H1 (cell line): ENCODE results near the gene TNFSF12. TPM values are rescaled to one million over a fixed set of nuclear protein-coding genes. Genes with fewer than 3 reads are reported as not detected.

Source experiments
- CTCF ChIA-PET: fragments of 300-600 bp; sonication (Branson Sonifier 250); formaldehyde crosslinking; loops from one replicate; lab custom pipeline; 2021; ENCODE audit not compliant: partially characterized antibody; lab: Charles Lee
- POLR2A ChIA-PET: fragments of 300-600 bp; sonication (Branson Sonifier 250); formaldehyde crosslinking; loops from one replicate; lab custom pipeline; 2021; ENCODE audit warnings: inconsistent platforms; ENCODE audit not compliant: partially characterized antibody; lab: Charles Lee
- DNase-seq, 2 experiments: peaks; one replicate each; pipeline versions ENCODE4 v3.0.0 to v3.0.0-alpha.2; 2010 to 2022; ENCODE audit warnings: low spot score in 2 of 2, low read depth in 1 of 2, mixed read lengths in 1 of 2
- FAIRE-seq: peaks from 2 replicates; lab custom pipeline; 2011; peaks lifted over from hg19 to GRCh38; lab: Jason Lieb, UNC
- H2AFZ ChIP-seq: 2 replicates; pipeline ENCODE4 v1.8.1; 2012; ENCODE audit warnings: low read length, inconsistent platforms
- H2AK5ac ChIP-seq: 2 replicates; pipeline ENCODE4 v1.6.1; 2013; ENCODE audit warnings: low read depth, low read length
- H2BK120ac ChIP-seq: replicated peaks from 2 replicates; pipeline ENCODE3; 2013; ENCODE audit warnings: low read depth, low read length, inconsistent platforms
- H2BK12ac ChIP-seq: 2 replicates; pipeline ENCODE4 v1.6.1; 2013; ENCODE audit warnings: low read depth, low read length
- H2BK15ac ChIP-seq: 2 replicates; pipeline ENCODE4 v1.6.1; 2013; ENCODE audit warnings: low read length
- H2BK20ac ChIP-seq: 2 replicates; pipeline ENCODE4 v1.6.1; 2013; ENCODE audit warnings: low read length
- H2BK5ac ChIP-seq: 2 replicates; pipeline ENCODE4 v1.6.1; 2013; ENCODE audit warnings: low read depth, low read length
- H3K14ac ChIP-seq: 2 replicates; pipeline ENCODE4 v1.6.1; 2013; ENCODE audit warnings: inconsistent platforms; ENCODE audit not compliant: insufficient read length
- H3K18ac ChIP-seq: 2 replicates; pipeline ENCODE4 v1.6.1; 2013; ENCODE audit warnings: low read length; ENCODE audit errors: extremely low read depth
- H3K23ac ChIP-seq: 2 replicates; pipeline ENCODE4 v1.6.1; 2013; ENCODE audit warnings: inconsistent platforms; ENCODE audit not compliant: insufficient read length
- H3K23me2 ChIP-seq: 2 replicates; pipeline ENCODE4 v1.6.1; 2013; ENCODE audit warnings: low read depth, low read length
- H3K27ac ChIP-seq: 2 replicates; pipeline ENCODE4 v1.6.1; 2011; ENCODE audit warnings: low read depth, low read length, inconsistent platforms
- H3K27me3 ChIP-seq, 4 experiments: replicated peaks in 1 of 4; 1 replicate in 1 of 4; 2 replicates in 3 of 4; pipeline versions ENCODE4 v1.6.1 to v1.8.1; 2011 to 2013; ENCODE audit warnings: low read length in 3 of 4, mild to moderate bottlenecking in 3 of 4, inconsistent platforms in 2 of 4, mixed read lengths in 2 of 4, moderate library complexity in 1 of 4; ENCODE audit not compliant: control insufficient read depth in 3 of 4, insufficient read depth in 3 of 4; ENCODE audit errors: extremely low read depth in 1 of 4
- H3K36me3 ChIP-seq, 4 experiments: 2 replicates each; pipeline versions ENCODE4 v1.6.1 to v1.8.1; 2011 to 2013; ENCODE audit warnings: mild to moderate bottlenecking in 4 of 4, low read length in 3 of 4, moderate library complexity in 2 of 4, control low read depth in 1 of 4, inconsistent platforms in 1 of 4; ENCODE audit not compliant: insufficient read depth in 4 of 4, control insufficient read depth in 2 of 4
- H3K4ac ChIP-seq: replicated peaks from 2 replicates; pipeline ENCODE3; 2013; ENCODE audit warnings: low read length, low read depth, mixed read lengths, inconsistent platforms; ENCODE audit not compliant: insufficient read length
- H3K4me1 ChIP-seq, 4 experiments: replicated peaks in 1 of 4; 1 replicate in 1 of 4; 2 replicates in 3 of 4; pipeline versions ENCODE4 v1.6.1 to v1.8.1; 2011 to 2013; ENCODE audit warnings: low read length in 3 of 4, inconsistent platforms in 2 of 4, mixed read lengths in 1 of 4; ENCODE audit not compliant: insufficient read depth in 4 of 4, control insufficient read depth in 3 of 4
- H3K4me2 ChIP-seq, 2 experiments: 2 replicates each; pipeline versions ENCODE4 v1.6.1 to v1.8.1; 2011 to 2013; ENCODE audit warnings: low read depth in 2 of 2, low read length in 2 of 2, control low read depth in 1 of 2, inconsistent platforms in 1 of 2, mild to moderate bottlenecking in 1 of 2; ENCODE audit not compliant: insufficient read depth in 1 of 2
- H3K4me3 ChIP-seq, 4 experiments: fragments of 200-600, 300-600 bp in 1 of 4; sonication (generic), shearing (Covaris generic), sonication (Bioruptor Twin) in 1 of 4; 2 replicates each; pipeline versions ENCODE4 v1.5.1 to v1.8.1; 2011 to 2016; ENCODE audit warnings: low read length in 4 of 4, low read depth in 3 of 4, control low read depth in 2 of 4, inconsistent platforms in 2 of 4, mild to moderate bottlenecking in 2 of 4, mixed read lengths in 1 of 4, moderate library complexity in 1 of 4; ENCODE audit not compliant: insufficient read depth in 2 of 4; ENCODE audit errors: extremely low read depth in 1 of 4
- H3K56ac ChIP-seq: replicated peaks from 2 replicates; pipeline ENCODE3; 2013; ENCODE audit warnings: low read depth, mild to moderate bottlenecking, mixed read lengths, low read length, inconsistent platforms; ENCODE audit not compliant: insufficient read length
- H3K79me1 ChIP-seq: 2 replicates; pipeline ENCODE4 v1.6.1; 2013; ENCODE audit warnings: low read depth, low read length, control low read depth
- H3K79me2 ChIP-seq, 2 experiments: 2 replicates each; pipeline versions ENCODE4 v1.6.1 to v1.8.1; 2012 to 2013; ENCODE audit warnings: low read length in 2 of 2, mild to moderate bottlenecking in 2 of 2, inconsistent platforms in 1 of 2; ENCODE audit not compliant: insufficient read depth in 2 of 2, control insufficient read depth in 1 of 2
- H3K9ac ChIP-seq, 4 experiments: replicated peaks in 1 of 4; 1 replicate in 1 of 4; 2 replicates in 3 of 4; pipeline versions ENCODE4 v1.6.1 to v1.8.1; 2011 to 2013; ENCODE audit warnings: low read depth in 3 of 4, low read length in 3 of 4, control low read depth in 2 of 4, mild to moderate bottlenecking in 2 of 4, moderate library complexity in 2 of 4, inconsistent platforms in 1 of 4; ENCODE audit errors: extremely low read depth in 1 of 4
- H3K9me3 ChIP-seq, 2 experiments: 2 replicates each; pipeline versions ENCODE4 v1.6.1 to v1.8.1; 2012 to 2013; ENCODE audit warnings: mild to moderate bottlenecking in 2 of 2, moderate library complexity in 2 of 2, control low read depth in 1 of 2, inconsistent platforms in 1 of 2, low read depth in 1 of 2, low read length in 1 of 2, mixed read lengths in 1 of 2; ENCODE audit not compliant: insufficient read depth in 2 of 2
- H4K20me1 ChIP-seq, 2 experiments: replicated peaks in 1 of 2; 2 replicates each; pipeline versions ENCODE3 to v1.8.1; 2011 to 2013; ENCODE audit warnings: inconsistent platforms in 2 of 2, low read length in 2 of 2, mild to moderate bottlenecking in 1 of 2; ENCODE audit not compliant: insufficient read depth in 2 of 2, control insufficient read depth in 1 of 2
- H4K5ac ChIP-seq: 2 replicates; pipeline ENCODE4 v1.6.1; 2013; ENCODE audit warnings: low read length, low read depth, mixed read lengths, inconsistent platforms; ENCODE audit not compliant: insufficient read length
- H4K8ac ChIP-seq: 2 replicates; pipeline ENCODE4 v1.8.0; 2013; ENCODE audit warnings: mild to moderate bottlenecking, moderate library complexity, low read length, inconsistent platforms; ENCODE audit not compliant: insufficient read depth; ENCODE audit errors: extremely low read depth
- H4K91ac ChIP-seq: replicated peaks from 2 replicates; pipeline ENCODE3; 2013; ENCODE audit warnings: low read length, mixed read lengths, inconsistent platforms; ENCODE audit not compliant: insufficient read length
- CBX8 ChIP-seq: fragments of 300-800, 300-1000 bp; sonication (generic); IDR thresholded peaks from 2 replicates; pipeline ENCODE4 v1.7.1; 2016; ENCODE audit warnings: low read depth, low read length, borderline replicate concordance
- CHD1 ChIP-seq: IDR thresholded peaks from 2 replicates; pipeline ENCODE4 v1.6.1; 2012; ENCODE audit warnings: low read depth, low read length, improper control_type of control experiment
- CREB1 ChIP-seq: IDR thresholded peaks from 2 replicates; pipeline ENCODE4 v1.6.1; 2012; ENCODE audit warnings: inconsistent platforms
- GTF2F1 ChIP-seq: IDR thresholded peaks from 2 replicates; pipeline ENCODE4 v1.6.1; 2012; ENCODE audit warnings: low read depth, low read length, improper control_type of control experiment, borderline replicate concordance
- PHF8 ChIP-seq: fragments of 200-600 bp; sonication (generic); conservative IDR thresholded peaks from 2 replicates; pipeline ENCODE4 v1.7.1; 2012; ENCODE audit warnings: low read depth, mild to moderate bottlenecking, inconsistent platforms, low read length, moderate library complexity
- RAD21 ChIP-seq, 2 experiments: IDR thresholded peaks in 1 of 2; conservative IDR thresholded peaks in 1 of 2; 2 replicates each; pipeline ENCODE4 v1.6.1; 2011; ENCODE audit warnings: low read depth in 2 of 2, low read length in 2 of 2, improper control_type of control experiment in 1 of 2, inconsistent platforms in 1 of 2, mild to moderate bottlenecking in 1 of 2, moderate library complexity in 1 of 2
- RFX5 ChIP-seq: IDR thresholded peaks from 2 replicates; pipeline ENCODE4 v1.6.1; 2011; ENCODE audit warnings: low read depth, low read length, improper control_type of control experiment, borderline replicate concordance
- WGBS, 2 experiments: shearing (Covaris generic) in 1 of 2; methylation state at CpG; one replicate each; pipeline versions ENCODE4 v1.1.6 to v1.1.7; 2013 to 2015; ENCODE audit warnings: low lambda C conversion rate in 2 of 2, mixed read lengths in 2 of 2, inconsistent platforms in 1 of 2, low coverage in 1 of 2, missing lambda C conversion rate in 1 of 2; ENCODE audit not compliant: insufficient replicate concordance in 2 of 2, insufficient coverage in 1 of 2, insufficient read length in 1 of 2; ENCODE audit errors: extremely low coverage in 1 of 2, missing lambda C conversion rate in 1 of 2; 5-methylcytosine and 5-hydroxymethylcytosine counted together
- polyA plus RNA-seq, 7 experiments: library from polyadenylated mRNA; depleted of rRNA in 3 of 7; stranded (reverse) in 5 of 7; unstranded in 2 of 7; fragments of >200 nt in 5 of 7; fragments of 200-250 nt in 2 of 7; gene quantifications; 1 replicate in 5 of 7; 2 replicates in 1 of 7; 4 replicates in 1 of 7; pipeline versions ENCODE4 v1.2.1 to v1.2.3, GENCODE V29; 2011 to 2013; ENCODE audit warnings: missing spikeins in 2 of 7, mixed read lengths in 2 of 7
- total RNA-seq: library from RNA; stranded (reverse); fragmentation: NEBNext Ultra II Directional; extraction: Animal tissue kit (Norgen Biotek cat#: 25700); gene quantifications from 2 replicates; pipeline ENCODE4 v1.2.1, GENCODE V29; 2021

The TNFSF12 gene
- total and polyA plus RNA-seq, 2 of the 8 experiments (the other 6 are each of a cell fraction or from before 2014, with no cell fraction given): 7.2 to 9.6 TPM

GRCh38 chr17:7551396-7551795, 2.5 kb downstream of the TNFSF12 start:
- H3K36me3 ChIP-seq: no peaks in the 10 kb centered on the region
- H3K14ac ChIP-seq: no peak overlapping the region
- H3K4me2 ChIP-seq: no peak overlapping the region
- no peaks in the 10 kb centered on the region for H3K9me3 ChIP-seq
- no peak overlapping the region for H3K23ac ChIP-seq
- no peak overlapping the region for H4K8ac ChIP-seq
- H4K5ac ChIP-seq: no peak overlapping the region
- WGBS, 2 experiments: 88% methylated on average over 4 of the region's 4 CpGs; no CpG with 5 or more reads in 1 of the 2 experiments
- no peak overlapping the region for H2BK12ac ChIP-seq
- peaks cover 0 to 5% (median 3%) of the 10 kb centered on the region in 4 experiments; a peak in 4 of 7 replicates for H3K27me3 ChIP-seq
- H4K91ac ChIP-seq: no peak overlapping the region
- no peaks in the 10 kb centered on the region for H3K79me1 ChIP-seq
- peaks cover 6% of the 10 kb centered on the region; the same call in 1 of the 2 replicates for H3K23me2 ChIP-seq
- H2AK5ac ChIP-seq: no peak overlapping the region
- no peak for TF ChIP-seq PHF8
- no peak for TF ChIP-seq CREB1
- no peak for TF ChIP-seq CBX8
- no peak for TF ChIP-seq RAD21 (IDR thresholded peaks at IDR 0.05 in 1 of 2, conservative IDR thresholded peaks at IDR 0.05 in 1 of 2; ENCODE audit: low read depth in 2 of 2, low read length in 2 of 2)
- TF ChIP-seq GTF2F1: no peak
- TF ChIP-seq RFX5: no peak
- no peak for TF ChIP-seq CHD1
- no peak overlapping the region for H2BK120ac ChIP-seq
- no peak overlapping the region for H2BK15ac ChIP-seq
- no peak overlapping the region for H3K4me3 ChIP-seq
- H3K9ac ChIP-seq: no peak overlapping the region
- H2AFZ ChIP-seq: no peak overlapping the region
- H3K56ac ChIP-seq: no peak overlapping the region
- FAIRE-seq (no peak), DNase-seq (no peak)
- ChIA-PET POLR2A (interaction anchor here (1.2 to 37.5 kb wide), 4 partner anchors 9 to 66 kb away, joined by 3 to 1144 read pairs (median 4); partner anchors contain the start of genes CD68, MPDU1 and SOX15), CTCF (interaction anchor here (2.3 to 12.7 kb wide), 2 partner anchors 9 to 35 kb away, joined by 11 to 251 read pairs; no protein-coding TSS in a partner anchor)
- no peak overlapping the region for H2BK20ac ChIP-seq
- H3K79me2 ChIP-seq: no peaks in the 10 kb centered on the region
- H4K20me1 ChIP-seq: peaks cover 0 to 7% of the 10 kb centered on the region in 2 experiments
- no peak overlapping the region for H2BK5ac ChIP-seq
- H3K27ac ChIP-seq: no peak overlapping the region
- H3K18ac ChIP-seq: no peak overlapping the region
- H3K4ac ChIP-seq: no peak overlapping the region
- peaks cover 0 to 8% (median 5%) of the 10 kb centered on the region in 4 experiments; a peak in 4 of 7 replicates for H3K4me1 ChIP-seq
